Endothelial cell of umbilical vein (primary cell): ENCODE data around the gene CNDP1.

ENCODE experiments used
- CTCF ChIP-seq, 2 donors: IDR thresholded peaks; 1 replicate in 1 of 2; 2 replicates in 1 of 2; pipeline ENCODE4 v1.5.1; 2011; ENCODE audit warnings: low read length in 2 of 2, mild to moderate bottlenecking in 2 of 2, moderate library complexity in 2 of 2, control low read depth in 1 of 2, inconsistent platforms in 1 of 2, low read depth in 1 of 2; ENCODE audit not compliant: insufficient read depth in 1 of 2; ENCODE audit errors: extremely low read depth in 1 of 2
- JUN ChIP-seq: IDR thresholded peaks from 2 replicates; pipeline ENCODE4 v1.6.1; 2011; ENCODE audit warnings: borderline replicate concordance, low read depth; ENCODE audit not compliant: insufficient read length, insufficient read depth

- TF ChIP-seq CTCF (IDR thresholded peaks at IDR 0.05; ENCODE audit: extremely low read depth in 1 of 2, insufficient read depth in 1 of 2, low read depth in 1 of 2, low read length in 2 of 2) (no peak), JUN (no peak)
These were observed 79.1 kb downstream of the CNDP1 start for GRCh38 chr18:74613381-74613780.
